ENCODE results near the gene CYP2C8.
A peak's percentile ranks its signal among the peaks of the same experiment; 100 is the strongest.
"Not testable (repeated sequence)": the region's sequence is repeated elsewhere in the genome, so short reads cannot be mapped to it uniquely, and the experiment has no call there.

The CYP2C8 gene

GRCh38 chr10:95069286-95069685, at the start of gene CYP2C8:
TSS of gene CYP2C8 (minus strand) at chr10:95069497. CDS start at chr10:95069402, 95 bp downstream.
- no peak for DNase-seq

- no peak for DNase-seq
These were observed 47.6 kb upstream of the CYP2C8 start for GRCh38 chr10:95116869-95117269.

DNA sequence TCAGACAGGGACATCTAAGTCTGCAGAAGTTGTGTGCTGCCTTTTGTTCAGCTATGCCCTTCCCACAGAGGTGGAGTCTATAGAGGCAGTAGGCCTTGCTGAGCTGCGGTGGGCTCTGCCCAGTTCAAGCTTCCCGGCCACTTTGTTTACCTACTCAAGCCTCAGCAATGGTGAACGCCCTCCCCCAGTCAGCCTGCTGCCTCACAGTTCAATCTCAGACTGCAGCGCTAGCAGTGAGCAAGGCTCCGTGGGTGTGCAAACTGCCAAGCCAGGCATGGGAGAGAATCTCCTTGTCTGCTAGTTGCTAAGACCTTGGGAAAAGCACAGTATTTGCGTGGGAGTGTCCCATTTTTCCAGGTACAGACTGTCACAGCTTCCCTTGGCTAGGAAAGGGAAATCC, 41.5 kb upstream of the CYP2C8 start:
- DNase-seq, result not testable (repeated sequence)

- DNase-seq, result no peak
These were observed 28.5 kb upstream of the CYP2C8 start for GRCh38 chr10:95097805-95098204.

- no peak for DNase-seq
These were observed 26.8 kb upstream of the CYP2C8 start for GRCh38 chr10:95096143-95096542.

- not testable (repeated sequence) for DNase-seq
These were observed 10.3 kb upstream of the CYP2C8 start for GRCh38 chr10:95079626-95080025.

GRCh38 chr10:95077556-95077955, 8.3 kb upstream of the CYP2C8 start:
- DNase-seq, result no peak

- no peak for DNase-seq
These were observed 1.9 kb upstream of the CYP2C8 start for GRCh38 chr10:95071107-95071660.

- DNase-seq, result not testable (repeated sequence)
These were observed 5.2 kb downstream of the CYP2C8 start for GRCh38 chr10:95064125-95064524.

DNA sequence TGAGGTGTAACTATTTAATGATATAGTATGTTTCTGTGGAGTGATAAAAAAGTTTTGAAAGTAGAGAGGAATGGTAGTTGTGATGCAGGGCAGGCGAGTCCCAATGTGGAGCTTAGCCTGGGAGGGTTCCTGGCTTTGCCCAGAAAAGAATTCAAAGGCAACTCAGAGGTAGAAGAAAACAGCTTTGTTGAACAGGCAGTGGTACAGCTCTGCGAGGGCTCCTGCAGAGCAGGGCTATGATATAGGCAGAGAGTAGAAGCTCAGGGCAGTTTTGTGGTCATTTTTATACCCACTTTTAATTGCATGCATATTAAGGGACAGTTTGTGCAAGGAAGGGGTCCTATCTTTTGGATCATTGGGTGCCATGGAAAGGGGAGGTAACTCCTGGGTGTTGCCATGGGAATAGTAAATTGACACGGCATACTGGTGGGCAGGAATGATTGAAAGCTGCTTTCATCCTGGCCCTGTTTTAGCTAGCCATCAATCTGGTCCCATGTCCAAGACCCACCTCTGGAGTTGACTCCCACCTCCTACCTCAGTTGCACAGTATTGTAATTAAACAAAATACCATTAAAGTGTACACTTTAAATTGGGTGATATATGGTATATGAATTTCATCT, 12.4 kb downstream of the CYP2C8 start:
- DNase-seq, result no peak

GRCh38 chr10:95049919-95050318, 19.4 kb downstream of the CYP2C8 start:
- DNase-seq, result no peak

DNA sequence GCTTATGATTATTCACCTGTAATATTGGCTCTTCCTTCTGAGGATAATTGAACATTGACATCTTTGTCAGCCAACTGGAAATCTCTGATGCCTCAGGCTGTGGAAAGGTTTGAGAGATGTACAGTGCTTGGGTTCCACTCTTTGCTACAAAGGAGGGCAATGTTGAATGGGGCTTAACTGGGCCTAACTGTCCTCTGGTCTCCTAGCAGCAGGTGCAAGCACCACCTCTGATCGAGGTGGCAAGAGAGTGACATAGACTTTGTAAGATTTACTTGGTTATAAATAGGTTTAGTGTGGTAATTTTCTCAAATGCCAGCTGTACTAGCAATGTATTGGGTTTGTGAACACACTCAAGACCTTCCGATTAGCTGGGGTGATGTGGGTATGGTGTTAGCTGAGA, 21.1 kb downstream of the CYP2C8 start:
- no peak for DNase-seq

GRCh38 chr10:95039281-95039680, 30.0 kb downstream of the CYP2C8 start:
- no peak for DNase-seq

GRCh38 chr10:95035332-95036295, 33.7 kb downstream of the CYP2C8 start:
- no peak for DNase-seq

GRCh38 chr10:95034401-95034800, 34.9 kb downstream of the CYP2C8 start:
- no peak for DNase-seq

- DNase-seq, result no peak
These were observed 37.6 kb downstream of the CYP2C8 start for GRCh38 chr10:95031656-95032055.

- no peak for DNase-seq
These were observed 42.8 kb downstream of the CYP2C8 start for GRCh38 chr10:95026461-95026860.

- DNase-seq, result no peak
These were observed 71.5 kb downstream of the CYP2C8 start for GRCh38 chr10:94997741-94998174.

GRCh38 chr10:94992811-94993210, 76.5 kb downstream of the CYP2C8 start:
- no peak for DNase-seq

- DNase-seq, result peak; percentile 6
These were observed 77.9 kb downstream of the CYP2C8 start for GRCh38 chr10:94991243-94991888.

DNA sequence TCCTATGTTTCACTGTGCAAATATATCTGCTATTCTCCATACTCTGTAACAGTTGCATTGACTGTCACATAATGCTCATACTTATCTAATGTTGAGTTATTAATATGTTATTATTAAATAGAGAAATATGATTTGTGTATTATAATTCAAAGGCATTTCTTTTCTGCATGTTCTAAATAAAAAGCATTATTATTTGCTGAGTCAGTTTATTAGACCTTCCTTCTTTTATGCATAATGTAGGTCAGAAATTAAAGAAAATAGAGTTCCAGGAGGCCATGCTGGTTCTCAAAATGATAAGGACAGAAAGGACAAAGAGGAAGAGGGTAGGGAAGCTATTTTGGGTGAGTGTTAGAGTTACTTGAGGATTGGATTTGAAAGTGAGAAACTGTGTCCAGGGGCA, 80.1 kb downstream of the CYP2C8 start:
- no peak for DNase-seq

Data from HCEC 1CT (cell line).